NCI-H524 (cell line): ENCODE results near the gene ARL6IP1.
"Not testable (repeated sequence)": the region's sequence is repeated elsewhere in the genome, so short reads cannot be mapped to it uniquely, and the experiment has no call there.

Experiments used
- DNase-seq, 2 experiments: peaks; one replicate each; lab custom pipeline; 2025; lab: John Stamatoyannopoulos, UW

The ARL6IP1 gene

GRCh38 chr16:18759598-18760520, 41.5 kb downstream of the ARL6IP1 start:
- peak; percentile 3 to 64 for DNase-seq

- not testable (repeated sequence) for DNase-seq
These were observed 43.2 kb downstream of the ARL6IP1 start for GRCh38 chr16:18757960-18758660.

- DNase-seq = not testable (repeated sequence)
These were observed 44.7 kb downstream of the ARL6IP1 start for GRCh38 chr16:18756639-18757038.

- not testable (repeated sequence) for DNase-seq
These were observed 58.5 kb downstream of the ARL6IP1 start for GRCh38 chr16:18742870-18743269.
